K562 (cell line): ENCODE data around the gene NRXN3. TPM values are rescaled to one million over a fixed set of nuclear protein-coding genes. Genes with fewer than 3 reads are reported as not detected.

Source experiments
- ATAC-seq: fragments of 200-7000 bp; cut with Tn5 transposase; 3 replicates; pipeline ENCODE4 v1.9.1; 2020; ENCODE audit warnings: moderate library complexity
- BruUV-seq: library from RNA; stranded (reverse); fragments of 400-500 nt; replicated peaks from 2 replicates; lab custom pipeline; 2021; lab: Mats Ljungman, UMichigan
- CTCF ChIA-PET: fragments of 300-600 bp; formaldehyde crosslinking; extraction: SDS; loops from one replicate; lab custom pipeline; 2021; ENCODE audit warnings: low intra/inter-chr PET ratio; lab: Yijun Ruan, JAX
- POLR2A ChIA-PET: fragments of 300-600, 350-650 bp; sonication (Branson Sonifier 250); formaldehyde crosslinking; extraction: SDS; loops from one replicate; lab custom pipeline; 2021; ENCODE audit warnings: antibody characterized with exemption, inconsistent platforms; lab: Yijun Ruan, JAX
- DNase-seq, 4 experiments: peaks; one replicate each; pipeline versions ENCODE4 v3.0.0 to v3.0.0-alpha.2; 2011 to 2018; ENCODE audit warnings: low spot score in 3 of 4, mixed read lengths in 3 of 4; ENCODE audit errors: extremely low read depth in 1 of 4
- FAIRE-seq: peaks from 2 replicates; lab custom pipeline; 2011; peaks lifted over from hg19 to GRCh38; lab: Jason Lieb, UNC
- H2AFZ ChIP-seq: 2 replicates; pipeline ENCODE4 v1.6.0; 2011; ENCODE audit warnings: low read depth, low read length, control low read depth, inconsistent platforms
- H3K27ac ChIP-seq: fragments of 200-600 bp; 3 replicates; pipeline ENCODE4 v1.8.0; 2011; ENCODE audit warnings: low read depth, mild to moderate bottlenecking, control low read depth, inconsistent platforms, low read length, moderate library complexity, mixed read lengths; ENCODE audit errors: extremely low read depth
- H3K27me3 ChIP-seq, 2 experiments: fragments of 300-600 bp in 1 of 2; 2 replicates in 1 of 2; 3 replicates in 1 of 2; pipeline versions ENCODE4 v1.6.0 to v1.8.0; 2011; ENCODE audit warnings: inconsistent platforms in 2 of 2, low read length in 2 of 2, mild to moderate bottlenecking in 1 of 2, mixed read lengths in 1 of 2, moderate library complexity in 1 of 2; ENCODE audit not compliant: control insufficient read depth in 2 of 2, insufficient read depth in 2 of 2
- H3K36me3 ChIP-seq: fragments of 300-600 bp; 3 replicates; pipeline ENCODE4 v1.8.0; 2011; ENCODE audit warnings: mild to moderate bottlenecking, low read length, inconsistent platforms; ENCODE audit not compliant: control insufficient read depth, insufficient read depth
- H3K4me1 ChIP-seq, 2 experiments: fragments of 200-600 bp in 1 of 2; replicated peaks in 1 of 2; 2 replicates in 1 of 2; 3 replicates in 1 of 2; pipeline versions ENCODE4 v1.5.1 to v1.8.0; 2011; ENCODE audit warnings: inconsistent platforms in 2 of 2, low read length in 2 of 2, mild to moderate bottlenecking in 1 of 2, mixed read lengths in 1 of 2, moderate library complexity in 1 of 2; ENCODE audit not compliant: control insufficient read depth in 2 of 2, insufficient read depth in 2 of 2
- H3K4me2 ChIP-seq: 2 replicates; pipeline ENCODE4 v1.6.1; 2011; ENCODE audit warnings: low read length, control low read depth, inconsistent platforms, mixed read lengths; ENCODE audit not compliant: insufficient read depth
- H3K4me3 ChIP-seq: fragments of 200-600 bp; sonication (generic), shearing (Covaris generic); 2 replicates; pipeline ENCODE4 v1.5.1; 2016; ENCODE audit warnings: control low read depth, inconsistent platforms
- H3K79me2 ChIP-seq: fragments of 200-600 bp; 3 replicates; pipeline ENCODE4 v1.8.0; 2011; ENCODE audit warnings: low read length, inconsistent platforms; ENCODE audit not compliant: control insufficient read depth, insufficient read depth
- H3K9ac ChIP-seq, 2 experiments: 2 replicates each; pipeline versions ENCODE4 v1.6.0 to v1.6.1; 2011; ENCODE audit warnings: low read depth in 2 of 2, low read length in 2 of 2, control low read depth in 1 of 2, inconsistent platforms in 1 of 2, mild to moderate bottlenecking in 1 of 2, mixed read lengths in 1 of 2; ENCODE audit not compliant: insufficient read depth in 1 of 2
- H3K9me1 ChIP-seq: one replicate; pipeline ENCODE4 v1.6.0; 2011; ENCODE audit warnings: inconsistent platforms, mild to moderate bottlenecking, low read length, moderate library complexity; ENCODE audit not compliant: control insufficient read depth, insufficient read depth
- H3K9me3 ChIP-seq: replicated peaks from 2 replicates; pipeline ENCODE4 v1.5.1; 2011; ENCODE audit warnings: low read depth, low read length, inconsistent platforms; ENCODE audit not compliant: control insufficient read depth, insufficient read depth
- H4K20me1 ChIP-seq: replicated peaks from 2 replicates; pipeline ENCODE4 v1.6.1; 2011; ENCODE audit warnings: low read length, inconsistent platforms, mixed read lengths; ENCODE audit not compliant: control insufficient read depth, insufficient read depth
- C11orf30 ChIP-seq: fragments of 450-650 bp; IDR thresholded peaks from 2 replicates; pipeline ENCODE4 v1.6.1; 2016; ENCODE audit warnings: low read depth, mild to moderate bottlenecking
- LCOR ChIP-seq: sonication (generic); formaldehyde crosslinking; IDR thresholded peaks from 2 replicates; pipeline ENCODE4 v1.8.0; 2022; ENCODE audit warnings: mild to moderate bottlenecking, missing genetic modification reagents
- MEF2D ChIP-seq: conservative IDR thresholded peaks from 2 replicates; pipeline ENCODE4 v1.6.1; 2016; ENCODE audit warnings: low read depth, missing genetic modification characterization, missing compliant biosample characterization
- NCOA4 ChIP-seq: fragments of 450-650 bp; IDR thresholded peaks from 2 replicates; pipeline ENCODE4 v1.6.1; 2018; ENCODE audit warnings: mild to moderate bottlenecking; ENCODE audit not compliant: partially characterized antibody
- NRF1 ChIP-seq, 2 experiments: fragments of 450-650 bp; IDR thresholded peaks in 1 of 2; conservative IDR thresholded peaks in 1 of 2; 2 replicates each; pipeline ENCODE4 v1.6.1; 2014; ENCODE audit warnings: mild to moderate bottlenecking in 2 of 2
- RAD21 ChIP-seq, 2 experiments: fragments of 250-450 bp in 1 of 2; fragments of 450-650 bp in 1 of 2; sonication (Bioruptor Pico) in 1 of 2; formaldehyde crosslinking in 1 of 2; IDR thresholded peaks in 1 of 2; conservative IDR thresholded peaks in 1 of 2; 2 replicates each; pipeline versions ENCODE4 v1.4.0 to v1.8.0; 2020 to 2022; ENCODE audit warnings: mild to moderate bottlenecking in 2 of 2, moderate library complexity in 1 of 2
- ZBTB7A ChIP-seq: IDR thresholded peaks from 2 replicates; pipeline ENCODE4 v1.6.1; 2011; ENCODE audit warnings: low read depth, mild to moderate bottlenecking, low read length, moderate library complexity, borderline replicate concordance; ENCODE audit not compliant: control insufficient read depth
- ZNF316 ChIP-seq: fragments of 450-650 bp; IDR thresholded peaks from 2 replicates; pipeline ENCODE4 v1.6.1; 2016
- ZNF644 ChIP-seq: fragments of 200-800 bp; sonication (Bioruptor generic); IDR thresholded peaks from 2 replicates; pipeline ENCODE4 v1.6.1; 2016; ENCODE audit warnings: low read depth, missing genetic modification characterization, missing compliant biosample characterization
- WGBS: fragments of 100-300 bp; shearing (Covaris generic); methylation state at CpG from one replicate; pipeline ENCODE4 v1.1.6; 2016; ENCODE audit warnings: low coverage, mixed read lengths; ENCODE audit not compliant: insufficient coverage; ENCODE audit errors: missing lambda C conversion rate; 5-methylcytosine and 5-hydroxymethylcytosine counted together
- in situ Hi-C: fragments of 300-500 bp; cut with MboI; formaldehyde crosslinking; loops from 4 replicates; pipeline ENCODE4 v1.15.0; 2018; ENCODE audit warnings: inconsistent platforms, mixed read lengths
- intact Hi-C: fragments of 100-400 bp; cut with micrococcal nuclease; formaldehyde crosslinking; loops from 2 replicates; pipeline ENCODE4 v1.14.2; 2022
- polyA plus RNA-seq, 8 experiments: library from polyadenylated mRNA; depleted of rRNA in 4 of 8; stranded (reverse) in 5 of 8; unstranded in 3 of 8; fragments of >200 nt; fragmentation: Nextera tagmentation in 2 of 8; fragmentation: Illumina TruSeq in 1 of 8; extraction: Ambion mirVana in 2 of 8; extraction: Trizol in 1 of 8; gene quantifications; 2 replicates each; pipeline versions ENCODE4 v1.2.1 to v1.2.3, GENCODE V29; 2011 to 2014; ENCODE audit warnings: inconsistent platforms in 1 of 8, missing spikeins in 1 of 8
- total RNA-seq, 7 experiments: library from RNA; depleted of rRNA in 6 of 7; stranded (reverse); fragments of >200 nt in 6 of 7; fragmentation: Illumina TruSeq in 2 of 7; extraction: Trizol in 2 of 7; gene quantifications; 2 replicates each; pipeline versions ENCODE4 v1.2.1 to v1.2.3, GENCODE V29; 2011 to 2021; ENCODE audit warnings: low replicate concordance in 1 of 7
- TF ChIP-seq, protein P1 (sequence below): sonication (generic); formaldehyde crosslinking; IDR thresholded peaks from 2 replicates; pipeline ENCODE4 v1.9.0; 2022; ENCODE audit warnings: mild to moderate bottlenecking, missing genetic modification reagents
- TF ChIP-seq, protein P2 (sequence below): sonication (generic); formaldehyde crosslinking; IDR thresholded peaks from 2 replicates; pipeline ENCODE4 v1.8.1; 2023; ENCODE audit warnings: mild to moderate bottlenecking, missing genetic modification reagents, moderate library complexity
- TF ChIP-seq, protein P3 (sequence below): fragments of 250-450 bp; sonication (Bioruptor Pico); IDR thresholded peaks from 2 replicates; pipeline ENCODE4 v1.8.0; 2021; ENCODE audit warnings: mild to moderate bottlenecking, moderate library complexity
- TF ChIP-seq, protein P4 (sequence below), 2 experiments: fragments of 450-650 bp; conservative IDR thresholded peaks; 2 replicates each; pipeline ENCODE4 v1.6.1; 2017; ENCODE audit warnings: mild to moderate bottlenecking in 2 of 2, moderate library complexity in 2 of 2

Gene NRXN3
- total and polyA plus RNA-seq, 9 of the 15 experiments (the other 6 are each of a cell fraction or from before 2014, with no cell fraction given): 0.09 TPM; not detected in 8

DNA sequence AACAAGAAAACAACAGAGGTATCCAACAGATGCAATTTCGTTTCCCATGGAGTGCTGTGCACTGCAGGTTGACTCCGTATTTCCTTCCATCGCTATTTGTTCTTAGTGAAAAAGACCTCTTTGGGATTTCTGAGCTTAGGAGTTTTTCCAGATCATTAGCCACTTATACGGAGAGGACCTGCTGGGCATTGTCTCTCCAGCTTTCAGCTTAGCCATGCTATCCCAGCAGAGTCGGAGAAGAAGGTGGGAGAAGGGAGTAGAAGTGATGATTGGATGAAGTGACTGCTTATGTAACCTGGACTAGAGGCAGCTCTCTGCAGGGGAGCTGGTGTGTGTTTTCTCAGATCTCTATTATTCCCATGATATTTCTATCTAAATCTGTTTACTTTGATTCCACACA lies 1303.5 kb downstream of the NRXN3 start:
- 0% methylated on average over 5 of the region's 5 CpGs for WGBS
- Histone ChIP-seq H3K4me1 (no peaks in the 10 kb centered on the region), H3K79me2 (no peaks in the 10 kb centered on the region), H3K36me3 (no peaks in the 10 kb centered on the region), H3K4me3 (no peak overlapping the region), H3K9me1 (no peaks in the 10 kb centered on the region), H3K27ac (no peak overlapping the region), H4K20me1 (no peaks in the 10 kb centered on the region), H3K9me3 (no peaks in the 10 kb centered on the region), H3K27me3 (no peaks in the 10 kb centered on the region), H3K4me2 (no peak overlapping the region), H3K9ac (no peak overlapping the region), H2AFZ (no peak overlapping the region)
- no TSS peak for BruUV-seq
- FAIRE-seq (no peak), DNase-seq (no peak), ATAC-seq (no peak)
- POLR2A ChIA-PET: no interaction called here
- intact Hi-C loops: no loop called here
- TF ChIP-seq NRF1 (conservative IDR thresholded peaks at IDR 0.05 in 1 of 2, IDR thresholded peaks at IDR 0.05 in 1 of 2) (no peak), LCOR (no peak), C11orf30 (no peak), ZNF316 (no peak), ZBTB7A (no peak), RAD21 (CRISPR knock-in tag; conservative IDR thresholded peaks at IDR 0.05 in 1 of 2, IDR thresholded peaks at IDR 0.05 in 1 of 2) (no peak), NCOA4 (no peak), ZNF644 (tag) (no peak), MEF2D (no peak)
- TF ChIP-seq, protein P1, sequence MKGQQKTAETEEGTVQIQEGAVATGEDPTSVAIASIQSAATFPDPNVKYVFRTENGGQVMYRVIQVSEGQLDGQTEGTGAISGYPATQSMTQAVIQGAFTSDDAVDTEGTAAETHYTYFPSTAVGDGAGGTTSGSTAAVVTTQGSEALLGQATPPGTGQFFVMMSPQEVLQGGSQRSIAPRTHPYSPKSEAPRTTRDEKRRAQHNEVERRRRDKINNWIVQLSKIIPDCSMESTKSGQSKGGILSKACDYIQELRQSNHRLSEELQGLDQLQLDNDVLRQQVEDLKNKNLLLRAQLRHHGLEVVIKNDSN: no peak
- TF ChIP-seq, protein P2, sequence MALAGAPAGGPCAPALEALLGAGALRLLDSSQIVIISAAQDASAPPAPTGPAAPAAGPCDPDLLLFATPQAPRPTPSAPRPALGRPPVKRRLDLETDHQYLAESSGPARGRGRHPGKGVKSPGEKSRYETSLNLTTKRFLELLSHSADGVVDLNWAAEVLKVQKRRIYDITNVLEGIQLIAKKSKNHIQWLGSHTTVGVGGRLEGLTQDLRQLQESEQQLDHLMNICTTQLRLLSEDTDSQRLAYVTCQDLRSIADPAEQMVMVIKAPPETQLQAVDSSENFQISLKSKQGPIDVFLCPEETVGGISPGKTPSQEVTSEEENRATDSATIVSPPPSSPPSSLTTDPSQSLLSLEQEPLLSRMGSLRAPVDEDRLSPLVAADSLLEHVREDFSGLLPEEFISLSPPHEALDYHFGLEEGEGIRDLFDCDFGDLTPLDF: no peak
- TF ChIP-seq, protein P3, sequence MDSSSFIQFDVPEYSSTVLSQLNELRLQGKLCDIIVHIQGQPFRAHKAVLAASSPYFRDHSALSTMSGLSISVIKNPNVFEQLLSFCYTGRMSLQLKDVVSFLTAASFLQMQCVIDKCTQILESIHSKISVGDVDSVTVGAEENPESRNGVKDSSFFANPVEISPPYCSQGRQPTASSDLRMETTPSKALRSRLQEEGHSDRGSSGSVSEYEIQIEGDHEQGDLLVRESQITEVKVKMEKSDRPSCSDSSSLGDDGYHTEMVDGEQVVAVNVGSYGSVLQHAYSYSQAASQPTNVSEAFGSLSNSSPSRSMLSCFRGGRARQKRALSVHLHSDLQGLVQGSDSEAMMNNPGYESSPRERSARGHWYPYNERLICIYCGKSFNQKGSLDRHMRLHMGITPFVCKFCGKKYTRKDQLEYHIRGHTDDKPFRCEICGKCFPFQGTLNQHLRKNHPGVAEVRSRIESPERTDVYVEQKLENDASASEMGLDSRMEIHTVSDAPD (CRISPR knock-in tag): no peak
- TF ChIP-seq, protein P4, sequence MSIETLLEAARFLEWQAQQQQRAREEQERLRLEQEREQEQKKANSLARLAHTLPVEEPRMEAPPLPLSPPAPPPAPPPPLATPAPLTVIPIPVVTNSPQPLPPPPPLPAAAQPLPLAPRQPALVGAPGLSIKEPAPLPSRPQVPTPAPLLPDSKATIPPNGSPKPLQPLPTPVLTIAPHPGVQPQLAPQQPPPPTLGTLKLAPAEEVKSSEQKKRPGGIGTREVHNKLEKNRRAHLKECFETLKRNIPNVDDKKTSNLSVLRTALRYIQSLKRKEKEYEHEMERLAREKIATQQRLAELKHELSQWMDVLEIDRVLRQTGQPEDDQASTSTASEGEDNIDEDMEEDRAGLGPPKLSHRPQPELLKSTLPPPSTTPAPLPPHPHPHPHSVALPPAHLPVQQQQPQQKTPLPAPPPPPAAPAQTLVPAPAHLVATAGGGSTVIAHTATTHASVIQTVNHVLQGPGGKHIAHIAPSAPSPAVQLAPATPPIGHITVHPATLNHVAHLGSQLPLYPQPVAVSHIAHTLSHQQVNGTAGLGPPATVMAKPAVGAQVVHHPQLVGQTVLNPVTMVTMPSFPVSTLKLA (conservative IDR thresholded peaks at IDR 0.05): no peak
- in situ Hi-C loops: no loop called here
- CTCF ChIA-PET: no interaction called here
